HG03432 (cell line): ENCODE data around the gene TRIM24.

Source experiments
- ATAC-seq: cut with Tn5 transposase; IDR thresholded peaks from one replicate; pipeline ENCODE4 v1.9.1; 2021; ENCODE audit warnings: mild to moderate bottlenecking, moderate library complexity; ENCODE audit not compliant: unreplicated experiment

The TRIM24 gene

GRCh38 chr7:138568655-138569054 is 108.6 kb downstream of the TRIM24 start:
- ATAC-seq: no peak

- no peak for ATAC-seq
These were observed 109.4 kb downstream of the TRIM24 start for GRCh38 chr7:138569418-138569817.

- ATAC-seq: no peak
These were observed 110.7 kb downstream of the TRIM24 start for GRCh38 chr7:138570715-138571114.

- ATAC-seq: no peak
These were observed 113.7 kb downstream of the TRIM24 start for GRCh38 chr7:138573741-138574140.

- no peak for ATAC-seq
These were observed 115.9 kb downstream of the TRIM24 start for GRCh38 chr7:138575897-138576428.

- no peak for ATAC-seq
These were observed 119.1 kb downstream of the TRIM24 start for GRCh38 chr7:138579136-138579535.

- no peak for ATAC-seq
These were observed 119.6 kb downstream of the TRIM24 start for GRCh38 chr7:138579671-138580070.

- no peak for ATAC-seq
These were observed 121.0 kb downstream of the TRIM24 start for GRCh38 chr7:138581065-138581464.

- no peak for ATAC-seq
These were observed 124.2 kb downstream of the TRIM24 start for GRCh38 chr7:138584283-138584682.

GRCh38 chr7:138584696-138585095 is 124.6 kb downstream of the TRIM24 start:
- ATAC-seq: no peak

- no peak for ATAC-seq
These were observed 125.4 kb downstream of the TRIM24 start for GRCh38 chr7:138585283-138585993.

GRCh38 chr7:138587485-138587884 is 127.4 kb downstream of the TRIM24 start:
- ATAC-seq: no peak

GRCh38 chr7:138588986-138589385 is 128.9 kb downstream of the TRIM24 start:
- no peak for ATAC-seq

- no peak for ATAC-seq
These were observed 130.1 kb downstream of the TRIM24 start for GRCh38 chr7:138590154-138590553.

- no peak for ATAC-seq
These were observed 135.4 kb downstream of the TRIM24 start for GRCh38 chr7:138595454-138595853.

- no peak for ATAC-seq
These were observed 142.4 kb downstream of the TRIM24 start for GRCh38 chr7:138602451-138602850.

- no peak for ATAC-seq
These were observed 143.7 kb downstream of the TRIM24 start for GRCh38 chr7:138603549-138604318.

- no peak for ATAC-seq
These were observed 146.2 kb downstream of the TRIM24 start for GRCh38 chr7:138606236-138606635.

GRCh38 chr7:138607216-138608126 is 147.4 kb downstream of the TRIM24 start:
- ATAC-seq: no peak

- ATAC-seq: peak; percentile 83
These were observed 148.2 kb downstream of the TRIM24 start for GRCh38 chr7:138608275-138608674.

- ATAC-seq: no peak
These were observed 150.7 kb downstream of the TRIM24 start for GRCh38 chr7:138610671-138611170.
